SK-N-SH treated with all-trans-retinoic acid at 6 μM for 48 hours (cell line): ENCODE results near the gene OR51T1.

Source experiments
- ATAC-seq: fragments of 200-7000 bp; cut with Tn5 transposase; 3 replicates; pipeline ENCODE4 v1.9.1; 2020; ENCODE audit warnings: mild to moderate bottlenecking, moderate library complexity
- ARNTL ChIP-seq: fragments of 450-650 bp; formaldehyde crosslinking; IDR thresholded peaks from 2 replicates; pipeline ENCODE4 v1.5.0; 2020; ENCODE audit warnings: low read depth, mild to moderate bottlenecking, moderate library complexity, borderline replicate concordance
- BACH2 ChIP-seq: fragments of 250-450 bp; sonication (Bioruptor Pico); IDR thresholded peaks from 2 replicates; pipeline ENCODE4 v1.9.0; 2021; ENCODE audit warnings: mild to moderate bottlenecking, borderline replicate concordance
- CSDC2 ChIP-seq: fragments of 250-450 bp; sonication (Bioruptor Pico); IDR thresholded peaks from 2 replicates; pipeline ENCODE4 v1.5.0; 2020; ENCODE audit warnings: mild to moderate bottlenecking, moderate library complexity
- ESRRG ChIP-seq: fragments of 250-450 bp; sonication (Bioruptor Pico); IDR thresholded peaks from 2 replicates; pipeline ENCODE4 v1.6.1; 2021; ENCODE audit warnings: mild to moderate bottlenecking
- GLIS3 ChIP-seq: fragments of 250-450 bp; sonication (Bioruptor Pico); IDR thresholded peaks from 2 replicates; pipeline ENCODE4 v1.5.0; 2020; ENCODE audit warnings: mild to moderate bottlenecking, moderate library complexity
- ISL1 ChIP-seq: fragments of 250-450 bp; sonication (Bioruptor Pico); IDR thresholded peaks from 2 replicates; pipeline ENCODE4 v2.1.2; 2022; ENCODE audit warnings: mild to moderate bottlenecking, moderate library complexity
- OSR1 ChIP-seq: fragments of 250-450 bp; sonication (Bioruptor Pico); IDR thresholded peaks from 2 replicates; pipeline ENCODE4 v1.8.0; 2022; ENCODE audit warnings: moderate library complexity, mild to moderate bottlenecking, inconsistent platforms
- PATZ1 ChIP-seq: fragments of 250-450 bp; sonication (Bioruptor Pico); IDR thresholded peaks from 2 replicates; pipeline ENCODE4 v1.8.0; 2020; ENCODE audit warnings: mild to moderate bottlenecking, moderate library complexity, borderline replicate concordance
- POU6F1 ChIP-seq: fragments of 250-450 bp; sonication (Bioruptor Pico); IDR thresholded peaks from 2 replicates; pipeline ENCODE4 v1.8.0; 2021; ENCODE audit warnings: low read depth, mild to moderate bottlenecking, moderate library complexity, borderline replicate concordance
- PPARA ChIP-seq: fragments of 250-450 bp; sonication (Bioruptor Pico); IDR thresholded peaks from 2 replicates; pipeline ENCODE4 v1.5.0; 2020; ENCODE audit warnings: mild to moderate bottlenecking, borderline replicate concordance
- RARB ChIP-seq: fragments of 250-450 bp; sonication (Bioruptor Pico); IDR thresholded peaks from 2 replicates; pipeline ENCODE4 v1.8.0; 2021; ENCODE audit warnings: mild to moderate bottlenecking, moderate library complexity
- SNAI2 ChIP-seq: fragments of 250-450 bp; sonication (Bioruptor Pico); IDR thresholded peaks from 2 replicates; pipeline ENCODE4 v1.5.0; 2020; ENCODE audit warnings: mild to moderate bottlenecking, moderate library complexity
- TCF4 ChIP-seq: fragments of 250-450 bp; sonication (Bioruptor Pico); IDR thresholded peaks from 2 replicates; pipeline ENCODE4 v1.8.0; 2021; ENCODE audit warnings: mild to moderate bottlenecking, moderate library complexity, borderline replicate concordance
- TOX ChIP-seq: fragments of 250-450 bp; sonication (Bioruptor Pico); IDR thresholded peaks from 2 replicates; pipeline ENCODE4 v1.8.0; 2021; ENCODE audit warnings: mild to moderate bottlenecking, moderate library complexity, borderline replicate concordance
- ZC3H10 ChIP-seq: fragments of 250-450 bp; sonication (Bioruptor Pico); IDR thresholded peaks from 2 replicates; pipeline ENCODE4 v1.5.1; 2021; ENCODE audit warnings: mild to moderate bottlenecking, moderate library complexity
- ZFP3 ChIP-seq: fragments of 250-450 bp; sonication (Bioruptor Pico); IDR thresholded peaks from 2 replicates; pipeline ENCODE4 v1.5.0; 2020; ENCODE audit warnings: mild to moderate bottlenecking, moderate library complexity
- ZFP30 ChIP-seq: fragments of 450-650 bp; formaldehyde crosslinking; IDR thresholded peaks from 2 replicates; pipeline ENCODE4 v1.5.0; 2022; ENCODE audit warnings: mild to moderate bottlenecking, moderate library complexity
- ZNF565 ChIP-seq: fragments of 450-650 bp; formaldehyde crosslinking; conservative IDR thresholded peaks from 2 replicates; pipeline ENCODE4 v1.5.0; 2020; ENCODE audit warnings: low read depth, mild to moderate bottlenecking, moderate library complexity
- ZNF70 ChIP-seq: fragments of 450-650 bp; formaldehyde crosslinking; IDR thresholded peaks from 2 replicates; pipeline ENCODE4 v1.5.0; 2020; ENCODE audit warnings: mild to moderate bottlenecking, moderate library complexity
- ZNF8 ChIP-seq: fragments of 450-650 bp; formaldehyde crosslinking; IDR thresholded peaks from 2 replicates; pipeline ENCODE4 v1.5.0; 2020; ENCODE audit warnings: mild to moderate bottlenecking, moderate library complexity
- TF ChIP-seq, protein P1 (sequence below): fragments of 250-450 bp; sonication (Bioruptor Pico); IDR thresholded peaks from 2 replicates; pipeline ENCODE4 v1.5.1; 2021; ENCODE audit warnings: mild to moderate bottlenecking, moderate library complexity
- TF ChIP-seq, protein P2 (sequence below): fragments of 250-450 bp; sonication (Bioruptor Pico); IDR thresholded peaks from 2 replicates; pipeline ENCODE4 v1.5.0; 2020; ENCODE audit warnings: mild to moderate bottlenecking, moderate library complexity

Gene OR51T1

DNA sequence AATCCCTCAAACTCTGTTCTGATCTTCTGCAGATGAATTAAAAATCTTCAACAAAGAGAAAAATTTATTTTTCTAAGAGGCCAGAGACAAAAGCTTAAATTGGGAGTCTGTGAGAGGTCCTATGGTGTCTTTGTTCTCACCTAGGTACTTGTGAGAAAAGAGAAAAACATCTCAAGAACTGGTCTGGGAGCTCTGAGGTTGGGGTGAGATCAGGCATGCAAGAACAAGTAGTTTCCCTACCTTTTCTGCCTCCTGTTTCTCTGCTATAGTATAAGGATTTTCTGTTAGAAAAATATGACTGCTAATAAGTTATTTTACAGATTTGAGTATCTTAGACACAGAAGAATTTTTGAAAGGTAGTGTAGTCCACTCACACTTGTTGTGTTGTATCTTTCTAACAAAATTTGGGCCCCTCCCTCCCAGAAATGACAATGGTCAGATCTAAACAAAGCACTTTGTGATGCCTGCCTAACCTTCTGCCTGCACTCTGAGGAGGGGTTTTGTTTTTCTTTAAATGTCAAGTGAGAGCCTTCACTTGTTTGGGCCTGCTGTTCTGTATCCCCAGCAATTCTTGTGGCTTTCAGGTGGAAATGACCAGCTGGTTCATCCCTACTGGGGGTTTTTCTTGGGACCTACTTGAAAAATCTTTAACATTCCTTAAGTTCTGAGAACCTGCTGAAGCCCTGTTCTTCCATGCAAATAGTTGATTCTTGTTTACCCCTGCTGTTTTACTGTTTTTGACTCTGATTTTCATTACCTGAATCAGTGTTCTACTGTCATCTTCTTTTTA, 19.1 kb upstream of the OR51T1 start:
- TF ChIP-seq POU6F1 (CRISPR knock-in tag) (no peak), BACH2 (CRISPR knock-in tag) (no peak), PATZ1 (CRISPR knock-in tag) (no peak), CSDC2 (CRISPR knock-in tag) (no peak), ZNF8 (CRISPR knock-in tag) (no peak), SNAI2 (CRISPR knock-in tag) (no peak), ZNF565 (no peak), ZFP3 (no peak), TCF4 (CRISPR knock-in tag) (no peak), PPARA (no peak), ESRRG (CRISPR knock-in tag) (no peak), ZC3H10 (no peak), OSR1 (CRISPR knock-in tag) (no peak), TOX (CRISPR knock-in tag) (no peak), GLIS3 (no peak), ARNTL (CRISPR knock-in tag) (no peak), ZFP30 (CRISPR knock-in tag) (no peak), ISL1 (CRISPR knock-in tag) (no peak)
- TF ChIP-seq, protein P1, sequence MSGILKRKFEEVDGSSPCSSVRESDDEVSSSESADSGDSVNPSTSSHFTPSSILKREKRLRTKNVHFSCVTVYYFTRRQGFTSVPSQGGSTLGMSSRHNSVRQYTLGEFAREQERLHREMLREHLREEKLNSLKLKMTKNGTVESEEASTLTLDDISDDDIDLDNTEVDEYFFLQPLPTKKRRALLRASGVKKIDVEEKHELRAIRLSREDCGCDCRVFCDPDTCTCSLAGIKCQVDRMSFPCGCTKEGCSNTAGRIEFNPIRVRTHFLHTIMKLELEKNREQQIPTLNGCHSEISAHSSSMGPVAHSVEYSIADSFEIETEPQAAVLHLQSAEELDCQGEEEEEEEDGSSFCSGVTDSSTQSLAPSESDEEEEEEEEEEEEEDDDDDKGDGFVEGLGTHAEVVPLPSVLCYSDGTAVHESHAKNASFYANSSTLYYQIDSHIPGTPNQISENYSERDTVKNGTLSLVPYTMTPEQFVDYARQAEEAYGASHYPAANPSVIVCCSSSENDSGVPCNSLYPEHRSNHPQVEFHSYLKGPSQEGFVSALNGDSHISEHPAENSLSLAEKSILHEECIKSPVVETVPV, result no peak
- TF ChIP-seq, protein P2, sequence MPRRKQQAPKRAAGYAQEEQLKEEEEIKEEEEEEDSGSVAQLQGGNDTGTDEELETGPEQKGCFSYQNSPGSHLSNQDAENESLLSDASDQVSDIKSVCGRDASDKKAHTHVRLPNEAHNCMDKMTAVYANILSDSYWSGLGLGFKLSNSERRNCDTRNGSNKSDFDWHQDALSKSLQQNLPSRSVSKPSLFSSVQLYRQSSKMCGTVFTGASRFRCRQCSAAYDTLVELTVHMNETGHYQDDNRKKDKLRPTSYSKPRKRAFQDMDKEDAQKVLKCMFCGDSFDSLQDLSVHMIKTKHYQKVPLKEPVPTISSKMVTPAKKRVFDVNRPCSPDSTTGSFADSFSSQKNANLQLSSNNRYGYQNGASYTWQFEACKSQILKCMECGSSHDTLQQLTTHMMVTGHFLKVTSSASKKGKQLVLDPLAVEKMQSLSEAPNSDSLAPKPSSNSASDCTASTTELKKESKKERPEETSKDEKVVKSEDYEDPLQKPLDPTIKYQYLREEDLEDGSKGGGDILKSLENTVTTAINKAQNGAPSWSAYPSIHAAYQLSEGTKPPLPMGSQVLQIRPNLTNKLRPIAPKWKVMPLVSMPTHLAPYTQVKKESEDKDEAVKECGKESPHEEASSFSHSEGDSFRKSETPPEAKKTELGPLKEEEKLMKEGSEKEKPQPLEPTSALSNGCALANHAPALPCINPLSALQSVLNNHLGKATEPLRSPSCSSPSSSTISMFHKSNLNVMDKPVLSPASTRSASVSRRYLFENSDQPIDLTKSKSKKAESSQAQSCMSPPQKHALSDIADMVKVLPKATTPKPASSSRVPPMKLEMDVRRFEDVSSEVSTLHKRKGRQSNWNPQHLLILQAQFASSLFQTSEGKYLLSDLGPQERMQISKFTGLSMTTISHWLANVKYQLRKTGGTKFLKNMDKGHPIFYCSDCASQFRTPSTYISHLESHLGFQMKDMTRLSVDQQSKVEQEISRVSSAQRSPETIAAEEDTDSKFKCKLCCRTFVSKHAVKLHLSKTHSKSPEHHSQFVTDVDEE (CRISPR knock-in tag), result no peak
- no peak for ATAC-seq

DNA sequence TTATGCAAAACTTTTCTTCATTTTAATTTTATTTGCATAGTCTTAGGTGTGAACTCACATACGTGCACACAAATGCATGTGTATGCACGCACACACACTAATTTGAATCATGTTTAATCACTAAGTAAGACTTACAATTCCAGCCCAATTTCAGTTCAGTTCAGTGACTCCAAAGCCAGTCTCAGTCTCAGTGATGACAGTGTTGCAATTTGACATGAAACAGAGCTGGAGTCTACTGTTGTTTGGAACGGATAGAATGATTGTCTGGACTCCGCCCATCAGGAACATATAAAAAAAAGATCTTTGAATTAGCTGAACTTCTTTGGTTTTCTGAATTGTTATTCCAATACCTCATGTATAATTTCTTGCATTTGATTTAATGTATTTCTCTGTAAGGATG, 17.8 kb upstream of the OR51T1 start:
- no peak for ATAC-seq
- TF ChIP-seq ISL1 (CRISPR knock-in tag) (no peak), TCF4 (CRISPR knock-in tag) (no peak), PATZ1 (CRISPR knock-in tag) (no peak)

- ATAC-seq, result no peak
- TF ChIP-seq ZFP3, result no peak
- no peak for TF ChIP-seq PPARA
- TF ChIP-seq ZNF565, result no peak
- no peak for TF ChIP-seq ZFP30 (CRISPR knock-in tag)
- no peak for TF ChIP-seq RARB
- no peak for TF ChIP-seq TCF4 (CRISPR knock-in tag)
- TF ChIP-seq POU6F1 (CRISPR knock-in tag), result no peak
- no peak for TF ChIP-seq ESRRG (CRISPR knock-in tag)
- no peak for TF ChIP-seq TOX (CRISPR knock-in tag)
- no peak for TF ChIP-seq SNAI2 (CRISPR knock-in tag)
- no peak for TF ChIP-seq BACH2 (CRISPR knock-in tag)
- no peak for TF ChIP-seq ARNTL (CRISPR knock-in tag)
- TF ChIP-seq, protein P2 (CRISPR knock-in tag), result no peak
- no peak for TF ChIP-seq ZNF70 (CRISPR knock-in tag)
- TF ChIP-seq CSDC2 (CRISPR knock-in tag), result no peak
These were observed 15.8 kb upstream of the OR51T1 start for GRCh38 chr11:4865855-4866254.
